ENCODE measurements around the gene UACA.
"Not testable (repeated sequence)": the region's sequence is repeated elsewhere in the genome, so short reads cannot be mapped to it uniquely, and the experiment has no call there.

UACA gene

GRCh38 chr15:70750203-70750869, 13.0 kb downstream of the UACA start:
- no peak for DNase-seq

- DNase-seq: no peak
Observed at GRCh38 chr15:70748281-70748747, 15.0 kb downstream of the UACA start.

GRCh38 chr15:70746598-70746997, 16.8 kb downstream of the UACA start:
- DNase-seq: not testable (repeated sequence)

- no peak for DNase-seq
Observed at GRCh38 chr15:70742928-70743327, 20.4 kb downstream of the UACA start.

GRCh38 chr15:70741677-70742293, 21.6 kb downstream of the UACA start:
- no peak for DNase-seq

- DNase-seq: no peak
Observed at GRCh38 chr15:70741107-70741531, 22.2 kb downstream of the UACA start.

GRCh38 chr15:70735040-70735439, 28.3 kb downstream of the UACA start:
- DNase-seq: not testable (repeated sequence)

GRCh38 chr15:70729164-70729563, 34.2 kb downstream of the UACA start:
- no peak for DNase-seq

- DNase-seq: no peak
Observed at GRCh38 chr15:70726753-70727152, 36.6 kb downstream of the UACA start.

GRCh38 chr15:70723927-70724326, 39.4 kb downstream of the UACA start:
- DNase-seq: no peak

- no peak for DNase-seq
Observed at GRCh38 chr15:70723122-70723422, 40.3 kb downstream of the UACA start.

GRCh38 chr15:70722266-70723121, 40.9 kb downstream of the UACA start:
- no peak for DNase-seq

- DNase-seq: no peak
Observed at GRCh38 chr15:70720228-70721016, 42.9 kb downstream of the UACA start.

- no peak for DNase-seq
Observed at GRCh38 chr15:70717237-70717793, 46.0 kb downstream of the UACA start.

- no peak for DNase-seq
Observed at GRCh38 chr15:70715840-70716485, 47.4 kb downstream of the UACA start.

- DNase-seq: no peak
Observed at GRCh38 chr15:70714565-70714964, 48.8 kb downstream of the UACA start.

GRCh38 chr15:70714015-70714414, 49.3 kb downstream of the UACA start:
- no peak for DNase-seq

GRCh38 chr15:70712271-70712670, 51.1 kb downstream of the UACA start:
- no peak for DNase-seq

- no peak for DNase-seq
Observed at GRCh38 chr15:70710714-70711113, 52.6 kb downstream of the UACA start.

GRCh38 chr15:70708839-70709238, 54.5 kb downstream of the UACA start:
- DNase-seq: no peak

- no peak for DNase-seq
Observed at GRCh38 chr15:70707686-70708300, 55.6 kb downstream of the UACA start.

- DNase-seq: no peak
Observed at GRCh38 chr15:70704731-70705130, 58.6 kb downstream of the UACA start.
